Neuron (in vitro differentiated cells): ENCODE results near the gene CD7.

Experiments
- H2AFZ ChIP-seq: one replicate; pipeline ENCODE4 v1.6.1; 2013; ENCODE audit warnings: low read depth, mild to moderate bottlenecking, inconsistent platforms, low read length, moderate library complexity
- H3K27me3 ChIP-seq: one replicate; pipeline ENCODE4 v1.6.1; 2013; ENCODE audit warnings: low read length; ENCODE audit not compliant: insufficient read depth
- H3K36me3 ChIP-seq: one replicate; pipeline ENCODE4 v1.6.1; 2013; ENCODE audit warnings: low read length; ENCODE audit not compliant: insufficient read depth
- H3K4me1 ChIP-seq: one replicate; pipeline ENCODE4 v1.6.1; 2013; ENCODE audit warnings: low read length; ENCODE audit not compliant: insufficient read depth
- H3K4me3 ChIP-seq: 2 replicates; pipeline ENCODE4 v1.5.1; 2013; ENCODE audit warnings: mild to moderate bottlenecking, low read length, moderate library complexity
- H3K9me3 ChIP-seq: one replicate; pipeline ENCODE4 v1.6.1; 2013; ENCODE audit warnings: low read length

The CD7 gene

GRCh38 chr17:82309656-82310570 is 7.5 kb downstream of the CD7 start:
- H3K4me1 ChIP-seq = peaks cover 3% of the 10 kb centered on the region
- H3K36me3 ChIP-seq = no peaks in the 10 kb centered on the region
- H3K4me3 ChIP-seq = no peak overlapping the region
- H3K9me3 ChIP-seq = no peaks in the 10 kb centered on the region
- no peak overlapping the region for H2AFZ ChIP-seq
- no peaks in the 10 kb centered on the region for H3K27me3 ChIP-seq

GRCh38 chr17:82305727-82306300 is 11.6 kb downstream of the CD7 start:
- H3K4me1 ChIP-seq = peaks cover 6% of the 10 kb centered on the region
- H3K4me3 ChIP-seq = no peak overlapping the region
- no peaks in the 10 kb centered on the region for H3K9me3 ChIP-seq
- H2AFZ ChIP-seq = no peak overlapping the region
- H3K36me3 ChIP-seq = no peaks in the 10 kb centered on the region
- peaks cover 4% of the 10 kb centered on the region for H3K27me3 ChIP-seq

GRCh38 chr17:82304826-82305726 is 12.3 kb downstream of the CD7 start:
- H3K9me3 ChIP-seq = no peaks in the 10 kb centered on the region
- H3K36me3 ChIP-seq = no peaks in the 10 kb centered on the region
- no peak overlapping the region for H2AFZ ChIP-seq
- H3K4me3 ChIP-seq = no peak overlapping the region
- H3K4me1 ChIP-seq = peaks cover 6% of the 10 kb centered on the region
- peaks cover 4% of the 10 kb centered on the region for H3K27me3 ChIP-seq

GRCh38 chr17:82303944-82304808 is 13.2 kb downstream of the CD7 start:
- H2AFZ ChIP-seq = no peak overlapping the region
- no peak overlapping the region for H3K4me3 ChIP-seq
- H3K27me3 ChIP-seq = peaks cover 4% of the 10 kb centered on the region
- H3K4me1 ChIP-seq = peaks cover 12% of the 10 kb centered on the region
- no peaks in the 10 kb centered on the region for H3K36me3 ChIP-seq
- no peaks in the 10 kb centered on the region for H3K9me3 ChIP-seq

GRCh38 chr17:82302991-82303943 is 14.1 kb downstream of the CD7 start:
- H3K27me3 ChIP-seq = peaks cover 4% of the 10 kb centered on the region
- no peak overlapping the region for H3K4me3 ChIP-seq
- no peak overlapping the region for H2AFZ ChIP-seq
- no peaks in the 10 kb centered on the region for H3K36me3 ChIP-seq
- no peaks in the 10 kb centered on the region for H3K9me3 ChIP-seq
- H3K4me1 ChIP-seq = peaks cover 13% of the 10 kb centered on the region

GRCh38 chr17:82302568-82302963 is 14.8 kb downstream of the CD7 start:
- no peak overlapping the region for H2AFZ ChIP-seq
- H3K4me1 ChIP-seq = peaks cover 13% of the 10 kb centered on the region

GRCh38 chr17:82301916-82302567 is 15.4 kb downstream of the CD7 start:
- H3K4me1 ChIP-seq = peaks cover 13% of the 10 kb centered on the region
- H3K4me3 ChIP-seq = no peak overlapping the region
- H3K27me3 ChIP-seq = peaks cover 4% of the 10 kb centered on the region
- H2AFZ ChIP-seq = no peak overlapping the region
- no peaks in the 10 kb centered on the region for H3K9me3 ChIP-seq
- no peaks in the 10 kb centered on the region for H3K36me3 ChIP-seq

More at GRCh38 chr17:82302568-82302963, 14.8 kb downstream of the CD7 start:
- no peaks in the 10 kb centered on the region for H3K9me3 ChIP-seq
- no peak overlapping the region for H3K4me3 ChIP-seq
- H3K36me3 ChIP-seq = no peaks in the 10 kb centered on the region
- peaks cover 4% of the 10 kb centered on the region for H3K27me3 ChIP-seq

- Histone ChIP-seq H3K4me1 (peaks cover 13% of the 10 kb centered on the region), H3K36me3 (no peaks in the 10 kb centered on the region), H3K27me3 (peaks cover 4% of the 10 kb centered on the region), H3K4me3 (no peak overlapping the region), H3K9me3 (no peaks in the 10 kb centered on the region), H2AFZ (no peak overlapping the region)
Observed at GRCh38 chr17:82301300-82301915, 16.0 kb downstream of the CD7 start.

GRCh38 chr17:82300707-82301270 is 16.6 kb downstream of the CD7 start:
- Histone ChIP-seq H3K27me3 (peaks cover 4% of the 10 kb centered on the region), H3K4me1 (peaks cover 13% of the 10 kb centered on the region), H3K36me3 (no peaks in the 10 kb centered on the region), H3K4me3 (no peak overlapping the region), H2AFZ (no peak overlapping the region), H3K9me3 (no peaks in the 10 kb centered on the region)

- H3K4me3 ChIP-seq = no peak overlapping the region
- no peaks in the 10 kb centered on the region for H3K36me3 ChIP-seq
- H2AFZ ChIP-seq = no peak overlapping the region
Observed at GRCh38 chr17:82300228-82300627, 17.2 kb downstream of the CD7 start.

GRCh38 chr17:82299452-82299851 is 18.0 kb downstream of the CD7 start:
- Histone ChIP-seq H3K4me1 (peaks cover 11% of the 10 kb centered on the region), H3K4me3 (no peak overlapping the region), H3K9me3 (no peaks in the 10 kb centered on the region), H3K36me3 (no peaks in the 10 kb centered on the region), H3K27me3 (peaks cover 4% of the 10 kb centered on the region), H2AFZ (no peak overlapping the region)

More at GRCh38 chr17:82300228-82300627, 17.2 kb downstream of the CD7 start:
- H3K4me1 ChIP-seq = peaks cover 11% of the 10 kb centered on the region
- H3K9me3 ChIP-seq = no peaks in the 10 kb centered on the region
- peaks cover 4% of the 10 kb centered on the region for H3K27me3 ChIP-seq
